GM23248 (cell line): ENCODE results near the gene MGAT5.

Experiments used
- EZH2 ChIP-seq: fragments of 200-600 bp; sonication (generic); IDR thresholded peaks from 2 replicates; pipeline ENCODE4 v1.6.1; 2018; ENCODE audit warnings: antibody characterized with exemption, mild to moderate bottlenecking; ENCODE audit not compliant: insufficient read depth, poor library complexity, severe bottlenecking
- EZH2phosphoT487 ChIP-seq: fragments of 200-600 bp; sonication (generic); IDR thresholded peaks from 2 replicates; pipeline ENCODE4 v1.6.1; 2018; ENCODE audit warnings: antibody characterized with exemption, moderate library complexity, mild to moderate bottlenecking, low read depth; ENCODE audit not compliant: insufficient read depth

GRCh38 chr2:134333646-134334189, 79.8 kb downstream of the MGAT5 start:
- no peak for TF ChIP-seq EZH2phosphoT487
- no peak for TF ChIP-seq EZH2
